Measurements from ENCODE around the gene ADARB2. TPM values are rescaled to one million over a fixed set of nuclear protein-coding genes. Genes with fewer than 3 reads are reported as not detected.

The ADARB2 gene
- total and polyA plus RNA-seq, 10 of the 15 experiments (the other 5 are each of a cell fraction or from before 2014, with no cell fraction given): 0.02 to 4.1 (median 0.76) TPM

DNA sequence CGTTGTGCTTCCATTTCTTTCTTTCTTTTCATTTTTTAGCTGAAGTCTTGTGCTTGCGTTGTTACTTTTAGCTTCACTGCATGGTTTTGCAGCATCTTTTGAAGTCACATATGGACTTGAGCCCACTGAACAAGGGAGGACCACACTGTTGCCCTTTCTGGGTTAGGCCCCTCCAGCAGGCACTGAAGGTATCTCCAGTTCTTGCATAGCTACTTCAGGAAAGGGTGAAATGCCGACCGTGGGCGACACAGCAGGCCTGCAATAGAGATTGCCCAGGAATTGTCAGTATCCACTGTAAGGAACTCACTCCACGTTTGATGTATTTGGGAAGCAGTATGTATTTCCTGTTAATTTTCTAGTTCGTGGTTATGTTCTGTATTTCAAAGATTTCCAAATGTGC, 596.1 kb downstream of the ADARB2 start:
- ChIA-PET RAD21 (ENCODE audit: unreplicated experiment) (no interaction called here), POLR2A (no interaction called here), SMC1A (ENCODE audit: uncharacterized antibody, unreplicated experiment) (no interaction called here), CTCF (no interaction called here)
- no peaks in the 10 kb centered on the region for H3K79me2 ChIP-seq (ENCODE audit: control insufficient read depth, insufficient read depth, low read length)
- no peak overlapping the region for H2AFZ ChIP-seq (ENCODE audit: control insufficient read depth, low read depth, low read length)
- DNase-seq (ENCODE audit: low read depth, low spot score): no peak
- intact Hi-C loops (cut with micrococcal nuclease; ENCODE audit: unreplicated experiment): no loop called here
- no TSS peak for BruUV-seq (replicated peaks)
- 53% methylated on average over 7 of the region's 7 CpGs for WGBS (ENCODE audit: insufficient coverage, insufficient replicate concordance, low lambda C conversion rate, missing lambda C conversion rate)
- in situ Hi-C loops (cut with MboI): no loop called here
- no peak for ATAC-seq
- no peaks in the 10 kb centered on the region for H4K20me1 ChIP-seq (ENCODE audit: control insufficient read depth, insufficient read depth)
- H3K9me3 ChIP-seq (replicated peaks; ENCODE audit: control insufficient read depth, insufficient read depth, low read length): peaks cover 2% of the 10 kb centered on the region; the same call in 2 of the 3 replicates
- no peaks in the 10 kb centered on the region for H3K36me3 ChIP-seq (ENCODE audit: control insufficient read depth in 2 of 2, insufficient read depth in 2 of 2, low read length in 1 of 2)
- no peak overlapping the region for H3K27ac ChIP-seq (ENCODE audit: control insufficient read depth, insufficient read depth)
- H3K9ac ChIP-seq (ENCODE audit: control insufficient read depth, insufficient read depth, low read length): no peak overlapping the region
- TF ChIP-seq HDGF (IDR thresholded peaks at IDR 0.05): no peak
- no peak for TF ChIP-seq BCLAF1 (IDR thresholded peaks at IDR 0.05)
- TF ChIP-seq SIX5 (IDR thresholded peaks at IDR 0.05; ENCODE audit: low read depth, low read length, severe bottlenecking): no peak
- no peak for TF ChIP-seq SPI1 (IDR thresholded peaks at IDR 0.05; ENCODE audit: borderline replicate concordance, insufficient read depth, low read depth, low read length)
- no peak for TF ChIP-seq ZNF622 (IDR thresholded peaks at IDR 0.05)
- no peak for TF ChIP-seq SP1 (IDR thresholded peaks at IDR 0.05; ENCODE audit: low read depth, low read length)
- TF ChIP-seq POLR2A (IDR thresholded peaks at IDR 0.05; ENCODE audit: low read depth, low read length): no peak
- TF ChIP-seq CEBPB (IDR thresholded peaks at IDR 0.05; ENCODE audit: borderline replicate concordance in 1 of 2, low read depth in 2 of 2, low read length in 2 of 2): no peak
- TF ChIP-seq SMC3 (IDR thresholded peaks at IDR 0.05; ENCODE audit: borderline replicate concordance, low read length): no peak
- no peak for TF ChIP-seq CBX5 (IDR thresholded peaks at IDR 0.05; ENCODE audit: low read depth)
- TF ChIP-seq RBBP5 (conservative IDR thresholded peaks at IDR 0.05): no peak
- TF ChIP-seq BHLHE40 (IDR thresholded peaks at IDR 0.05; ENCODE audit: borderline replicate concordance in 1 of 2, low read depth in 2 of 2, low read length in 1 of 2): no peak
- no peak for TF ChIP-seq ZNF592 (IDR thresholded peaks at IDR 0.05)
- TF ChIP-seq SRF (IDR thresholded peaks at IDR 0.05; ENCODE audit: low read depth in 2 of 2, low read length in 2 of 2): no peak
- no peak overlapping the region for H3K4me3 ChIP-seq
- H3K4me1 ChIP-seq (ENCODE audit: control insufficient read depth, insufficient read depth, low read length): no peaks in the 10 kb centered on the region
- no peak overlapping the region for H3K4me2 ChIP-seq (ENCODE audit: control insufficient read depth, insufficient read depth)
- no peak for FAIRE-seq
- no peaks in the 10 kb centered on the region for H3K27me3 ChIP-seq (replicated peaks in 1 of 2; ENCODE audit: control insufficient read depth in 2 of 2, insufficient read depth in 2 of 2, low read length in 1 of 2)

All from GM12878 (cell line).